ENCODE results near the gene ACOX3. TPM values are rescaled to one million over a fixed set of nuclear protein-coding genes. Genes with fewer than 3 reads are reported as not detected.

Gene ACOX3
- total RNA-seq, 4 donors from 2014 or later, result 17.9 to 31.1 (median 22.5) TPM

GRCh38 chr4:8396762-8397406 is 43.6 kb downstream of the ACOX3 start:
- intact Hi-C loops (cut with DNase I; ENCODE audit: low total_unique reads), result no loop called here

GRCh38 chr4:8395504-8396296 is 44.8 kb downstream of the ACOX3 start:
- peaks cover 12 to 14% of the 10 kb centered on the region in 2 donors for H3K4me1 ChIP-seq
- no peaks in the 10 kb centered on the region for H3K36me3 ChIP-seq
- H3K9me3 ChIP-seq, result no peaks in the 10 kb centered on the region
- DNase-seq, result no peak
- intact Hi-C loops (cut with DNase I; ENCODE audit: low total_unique reads), result no loop called here
- no peaks in the 10 kb centered on the region for H3K27me3 ChIP-seq
- TF ChIP-seq POLR2A (IDR thresholded peaks at IDR 0.05) (no peak), CTCF (IDR thresholded peaks at IDR 0.05) (no peak)
- peak overlapping the region in 1 of 2 donors; percentile 77 for H3K27ac ChIP-seq
- no peak overlapping the region for H3K4me3 ChIP-seq

More at GRCh38 chr4:8396762-8397406, 43.6 kb downstream of the ACOX3 start:
- Histone ChIP-seq H3K27me3 (no peaks in the 10 kb centered on the region), H3K4me1 (peaks cover 12 to 22% of the 10 kb centered on the region in 2 donors), H3K36me3 (no peaks in the 10 kb centered on the region), H3K4me3 (no peak overlapping the region), H3K27ac (no peak overlapping the region), H3K9me3 (no peaks in the 10 kb centered on the region)
- TF ChIP-seq POLR2A (IDR thresholded peaks at IDR 0.05) (no peak), CTCF (IDR thresholded peaks at IDR 0.05) (no peak)
- DNase-seq, result no peak

DNA sequence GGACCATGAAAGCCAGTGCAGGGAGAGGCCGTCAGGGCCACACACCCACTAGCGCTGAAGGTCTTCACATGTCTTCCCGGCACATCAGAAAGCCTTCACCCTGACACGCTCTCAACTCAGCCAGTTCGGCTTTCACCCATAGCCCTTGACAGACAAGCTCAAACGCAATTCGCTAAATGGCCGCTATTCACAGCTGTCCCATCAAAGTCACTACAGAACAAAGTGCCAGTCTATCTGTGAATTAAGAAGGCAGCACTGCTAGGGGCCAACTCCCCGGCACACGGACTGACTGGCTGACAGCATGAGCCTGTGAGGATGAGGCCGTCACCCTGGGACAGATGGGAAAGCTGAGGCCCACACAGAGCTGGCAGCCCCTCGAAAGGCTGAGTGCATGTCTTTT is 45.7 kb downstream of the ACOX3 start:
- no peak for DNase-seq
- Histone ChIP-seq H3K36me3 (no peaks in the 10 kb centered on the region), H3K27me3 (no peaks in the 10 kb centered on the region), H3K9me3 (no peaks in the 10 kb centered on the region), H3K27ac (peak overlapping the region; percentile 77 to 91), H3K4me3 (no peak overlapping the region), H3K4me1 (peaks cover 12 to 14% of the 10 kb centered on the region in 2 donors)
- TF ChIP-seq CTCF (IDR thresholded peaks at IDR 0.05) (no peak), POLR2A (IDR thresholded peaks at IDR 0.05) (no peak)
- intact Hi-C loops (cut with DNase I; ENCODE audit: low total_unique reads), result no loop called here

DNA sequence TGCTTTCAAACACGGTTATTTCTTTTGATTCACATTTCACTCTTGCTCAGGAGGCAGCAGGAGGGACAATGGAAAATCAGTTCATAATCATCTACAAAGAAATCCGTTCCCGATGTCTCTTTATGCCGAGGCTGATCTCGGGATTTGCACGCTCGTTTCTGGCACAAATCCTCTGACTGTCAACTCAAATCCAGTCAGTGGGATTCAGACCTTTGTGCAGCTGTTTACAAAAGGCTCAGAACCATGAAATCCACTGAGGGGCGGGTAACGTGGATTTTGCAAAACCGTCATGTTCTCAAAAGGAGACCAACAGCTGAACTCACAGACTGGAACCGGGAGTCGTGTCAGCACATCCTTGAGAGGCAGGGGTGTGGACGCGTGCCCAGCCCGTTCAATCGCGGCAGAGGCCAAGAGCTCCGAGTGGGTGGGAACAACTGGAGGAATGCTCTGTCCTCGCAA is 46.4 kb downstream of the ACOX3 start:
- Histone ChIP-seq H3K4me1 (peaks cover 12 to 14% of the 10 kb centered on the region in 2 donors), H3K27ac (peak overlapping the region; percentile 77 to 91), H3K9me3 (no peaks in the 10 kb centered on the region), H3K4me3 (no peak overlapping the region), H3K27me3 (no peaks in the 10 kb centered on the region), H3K36me3 (no peaks in the 10 kb centered on the region)
- no peak for TF ChIP-seq CTCF (IDR thresholded peaks at IDR 0.05)
- no peak for TF ChIP-seq POLR2A (IDR thresholded peaks at IDR 0.05)
- peak; percentile 75 to 83 for DNase-seq
- intact Hi-C loops (cut with DNase I; ENCODE audit: low total_unique reads), result no loop called here

DNA sequence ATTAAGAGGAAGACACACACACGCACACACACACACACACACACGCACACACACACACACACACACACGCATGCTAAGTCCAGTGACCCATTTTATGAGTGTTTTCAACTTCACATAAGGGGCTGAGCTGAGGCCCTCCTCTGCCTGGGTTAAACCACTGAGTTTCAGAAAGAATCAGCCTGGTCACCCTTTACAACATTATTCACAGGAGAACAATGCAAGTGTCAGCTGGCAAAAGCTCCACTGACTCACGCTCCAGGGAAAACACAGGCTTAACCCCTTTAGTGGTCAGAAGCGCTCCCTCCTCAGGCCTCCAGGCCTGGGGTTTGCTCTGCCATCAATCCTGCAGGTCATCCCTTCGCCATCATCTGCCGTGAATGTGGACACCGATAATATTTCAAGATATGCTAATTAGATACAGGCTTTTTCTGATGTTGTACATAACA is 46.9 kb downstream of the ACOX3 start:
- peaks cover 12 to 14% of the 10 kb centered on the region in 2 donors for H3K4me1 ChIP-seq
- intact Hi-C loops (cut with DNase I; ENCODE audit: low total_unique reads), result no loop called here
- peak overlapping the region; percentile 77 to 91 for H3K27ac ChIP-seq
- H3K27me3 ChIP-seq, result no peaks in the 10 kb centered on the region
- no peaks in the 10 kb centered on the region for H3K9me3 ChIP-seq
- no peaks in the 10 kb centered on the region for H3K36me3 ChIP-seq
- no peak overlapping the region for H3K4me3 ChIP-seq
- peak; percentile 82 to 89 for DNase-seq
- TF ChIP-seq POLR2A (IDR thresholded peaks at IDR 0.05) (no peak), CTCF (IDR thresholded peaks at IDR 0.05) (peak in 3 of 4 experiments; percentile 5 to 47 (median 13))
